SK-N-SH treated with all-trans-retinoic acid at 6 μM for 48 hours (cell line): ENCODE results near the gene MAPKAPK2.

Source experiments
- ATAC-seq: fragments of 200-7000 bp; cut with Tn5 transposase; 3 replicates; pipeline ENCODE4 v1.9.1; 2020; ENCODE audit warnings: mild to moderate bottlenecking, moderate library complexity
- ARNTL ChIP-seq: fragments of 450-650 bp; formaldehyde crosslinking; IDR thresholded peaks from 2 replicates; pipeline ENCODE4 v1.5.0; 2020; ENCODE audit warnings: low read depth, mild to moderate bottlenecking, moderate library complexity, borderline replicate concordance
- CSDC2 ChIP-seq: fragments of 250-450 bp; sonication (Bioruptor Pico); IDR thresholded peaks from 2 replicates; pipeline ENCODE4 v1.5.0; 2020; ENCODE audit warnings: mild to moderate bottlenecking, moderate library complexity
- ESRRG ChIP-seq: fragments of 250-450 bp; sonication (Bioruptor Pico); IDR thresholded peaks from 2 replicates; pipeline ENCODE4 v1.6.1; 2021; ENCODE audit warnings: mild to moderate bottlenecking
- GLIS3 ChIP-seq: fragments of 250-450 bp; sonication (Bioruptor Pico); IDR thresholded peaks from 2 replicates; pipeline ENCODE4 v1.5.0; 2020; ENCODE audit warnings: mild to moderate bottlenecking, moderate library complexity
- ISL1 ChIP-seq: fragments of 250-450 bp; sonication (Bioruptor Pico); IDR thresholded peaks from 2 replicates; pipeline ENCODE4 v2.1.2; 2022; ENCODE audit warnings: mild to moderate bottlenecking, moderate library complexity
- OSR1 ChIP-seq: fragments of 250-450 bp; sonication (Bioruptor Pico); IDR thresholded peaks from 2 replicates; pipeline ENCODE4 v1.8.0; 2022; ENCODE audit warnings: moderate library complexity, mild to moderate bottlenecking, inconsistent platforms
- POU6F1 ChIP-seq: fragments of 250-450 bp; sonication (Bioruptor Pico); IDR thresholded peaks from 2 replicates; pipeline ENCODE4 v1.8.0; 2021; ENCODE audit warnings: low read depth, mild to moderate bottlenecking, moderate library complexity, borderline replicate concordance
- PPARA ChIP-seq: fragments of 250-450 bp; sonication (Bioruptor Pico); IDR thresholded peaks from 2 replicates; pipeline ENCODE4 v1.5.0; 2020; ENCODE audit warnings: mild to moderate bottlenecking, borderline replicate concordance
- RARB ChIP-seq: fragments of 250-450 bp; sonication (Bioruptor Pico); IDR thresholded peaks from 2 replicates; pipeline ENCODE4 v1.8.0; 2021; ENCODE audit warnings: mild to moderate bottlenecking, moderate library complexity
- SNAI2 ChIP-seq: fragments of 250-450 bp; sonication (Bioruptor Pico); IDR thresholded peaks from 2 replicates; pipeline ENCODE4 v1.5.0; 2020; ENCODE audit warnings: mild to moderate bottlenecking, moderate library complexity
- TCF4 ChIP-seq: fragments of 250-450 bp; sonication (Bioruptor Pico); IDR thresholded peaks from 2 replicates; pipeline ENCODE4 v1.8.0; 2021; ENCODE audit warnings: mild to moderate bottlenecking, moderate library complexity, borderline replicate concordance
- TOX ChIP-seq: fragments of 250-450 bp; sonication (Bioruptor Pico); IDR thresholded peaks from 2 replicates; pipeline ENCODE4 v1.8.0; 2021; ENCODE audit warnings: mild to moderate bottlenecking, moderate library complexity, borderline replicate concordance
- ZC3H10 ChIP-seq: fragments of 250-450 bp; sonication (Bioruptor Pico); IDR thresholded peaks from 2 replicates; pipeline ENCODE4 v1.5.1; 2021; ENCODE audit warnings: mild to moderate bottlenecking, moderate library complexity
- ZFP3 ChIP-seq: fragments of 250-450 bp; sonication (Bioruptor Pico); IDR thresholded peaks from 2 replicates; pipeline ENCODE4 v1.5.0; 2020; ENCODE audit warnings: mild to moderate bottlenecking, moderate library complexity
- ZFP30 ChIP-seq: fragments of 450-650 bp; formaldehyde crosslinking; IDR thresholded peaks from 2 replicates; pipeline ENCODE4 v1.5.0; 2022; ENCODE audit warnings: mild to moderate bottlenecking, moderate library complexity
- ZNF565 ChIP-seq: fragments of 450-650 bp; formaldehyde crosslinking; conservative IDR thresholded peaks from 2 replicates; pipeline ENCODE4 v1.5.0; 2020; ENCODE audit warnings: low read depth, mild to moderate bottlenecking, moderate library complexity
- ZNF70 ChIP-seq: fragments of 450-650 bp; formaldehyde crosslinking; IDR thresholded peaks from 2 replicates; pipeline ENCODE4 v1.5.0; 2020; ENCODE audit warnings: mild to moderate bottlenecking, moderate library complexity
- ZNF8 ChIP-seq: fragments of 450-650 bp; formaldehyde crosslinking; IDR thresholded peaks from 2 replicates; pipeline ENCODE4 v1.5.0; 2020; ENCODE audit warnings: mild to moderate bottlenecking, moderate library complexity
- TF ChIP-seq, protein P1 (sequence below): fragments of 250-450 bp; sonication (Bioruptor Pico); IDR thresholded peaks from 2 replicates; pipeline ENCODE4 v1.5.0; 2020; ENCODE audit warnings: mild to moderate bottlenecking, moderate library complexity
- TF ChIP-seq, protein P2 (sequence below): fragments of 250-450 bp; sonication (Bioruptor Pico); IDR thresholded peaks from 2 replicates; pipeline ENCODE4 v1.5.1; 2021; ENCODE audit warnings: mild to moderate bottlenecking, moderate library complexity
- TF ChIP-seq, protein P3 (sequence below): fragments of 250-450 bp; sonication (Bioruptor Pico); IDR thresholded peaks from 2 replicates; pipeline ENCODE4 v1.5.1; 2020; ENCODE audit warnings: low read depth, mild to moderate bottlenecking, moderate library complexity

Gene MAPKAPK2

DNA sequence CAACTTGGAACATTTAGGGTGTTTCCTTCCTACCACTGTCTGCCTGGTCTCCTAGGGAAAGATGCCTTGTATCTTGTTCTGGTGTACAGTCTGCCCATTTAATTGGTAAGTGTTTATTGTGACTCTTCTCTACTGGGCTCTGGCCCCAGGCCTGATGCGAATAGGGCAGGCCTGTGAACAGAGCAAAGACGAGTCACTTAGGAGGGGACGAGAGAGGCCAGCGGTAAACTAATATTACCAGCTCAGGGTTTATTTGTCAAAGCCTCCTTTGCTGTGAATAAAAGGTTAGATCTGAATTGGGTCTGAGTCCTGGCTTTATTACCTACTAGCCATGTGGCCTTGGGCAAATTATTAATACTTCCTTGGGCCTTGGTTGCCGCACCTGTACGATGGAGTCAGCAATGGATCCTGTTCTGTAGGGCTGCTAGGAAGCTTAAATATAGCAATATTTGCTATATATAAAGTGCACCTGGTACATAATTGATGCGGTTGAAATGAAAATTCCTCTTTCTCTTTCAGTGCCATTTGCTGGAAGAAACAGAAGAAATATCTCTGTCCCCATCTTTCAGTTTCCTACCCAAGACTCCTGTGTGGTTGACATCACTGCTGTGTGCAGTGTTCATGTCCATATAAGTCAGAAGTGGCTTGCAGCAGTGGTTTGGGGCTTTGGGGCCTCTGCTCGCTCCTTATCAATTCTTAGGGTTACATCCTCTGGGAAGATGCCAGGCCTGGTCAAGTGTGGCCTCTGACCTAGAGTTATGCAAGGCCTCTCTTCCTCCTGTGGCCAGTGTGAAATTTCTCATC is 32.4 kb downstream of the MAPKAPK2 start:
- TF ChIP-seq ESRRG = no peak
- no peak for TF ChIP-seq ZNF565
- no peak for TF ChIP-seq ARNTL
- no peak for TF ChIP-seq OSR1 (CRISPR knock-in tag)
- TF ChIP-seq, protein P1, sequence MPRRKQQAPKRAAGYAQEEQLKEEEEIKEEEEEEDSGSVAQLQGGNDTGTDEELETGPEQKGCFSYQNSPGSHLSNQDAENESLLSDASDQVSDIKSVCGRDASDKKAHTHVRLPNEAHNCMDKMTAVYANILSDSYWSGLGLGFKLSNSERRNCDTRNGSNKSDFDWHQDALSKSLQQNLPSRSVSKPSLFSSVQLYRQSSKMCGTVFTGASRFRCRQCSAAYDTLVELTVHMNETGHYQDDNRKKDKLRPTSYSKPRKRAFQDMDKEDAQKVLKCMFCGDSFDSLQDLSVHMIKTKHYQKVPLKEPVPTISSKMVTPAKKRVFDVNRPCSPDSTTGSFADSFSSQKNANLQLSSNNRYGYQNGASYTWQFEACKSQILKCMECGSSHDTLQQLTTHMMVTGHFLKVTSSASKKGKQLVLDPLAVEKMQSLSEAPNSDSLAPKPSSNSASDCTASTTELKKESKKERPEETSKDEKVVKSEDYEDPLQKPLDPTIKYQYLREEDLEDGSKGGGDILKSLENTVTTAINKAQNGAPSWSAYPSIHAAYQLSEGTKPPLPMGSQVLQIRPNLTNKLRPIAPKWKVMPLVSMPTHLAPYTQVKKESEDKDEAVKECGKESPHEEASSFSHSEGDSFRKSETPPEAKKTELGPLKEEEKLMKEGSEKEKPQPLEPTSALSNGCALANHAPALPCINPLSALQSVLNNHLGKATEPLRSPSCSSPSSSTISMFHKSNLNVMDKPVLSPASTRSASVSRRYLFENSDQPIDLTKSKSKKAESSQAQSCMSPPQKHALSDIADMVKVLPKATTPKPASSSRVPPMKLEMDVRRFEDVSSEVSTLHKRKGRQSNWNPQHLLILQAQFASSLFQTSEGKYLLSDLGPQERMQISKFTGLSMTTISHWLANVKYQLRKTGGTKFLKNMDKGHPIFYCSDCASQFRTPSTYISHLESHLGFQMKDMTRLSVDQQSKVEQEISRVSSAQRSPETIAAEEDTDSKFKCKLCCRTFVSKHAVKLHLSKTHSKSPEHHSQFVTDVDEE (CRISPR knock-in tag) = no peak
- no peak for TF ChIP-seq ZNF8
- TF ChIP-seq TOX (CRISPR knock-in tag) = no peak
- no peak for TF ChIP-seq ZFP3 (CRISPR knock-in tag)
- ATAC-seq = no peak

- TF ChIP-seq, protein P2, sequence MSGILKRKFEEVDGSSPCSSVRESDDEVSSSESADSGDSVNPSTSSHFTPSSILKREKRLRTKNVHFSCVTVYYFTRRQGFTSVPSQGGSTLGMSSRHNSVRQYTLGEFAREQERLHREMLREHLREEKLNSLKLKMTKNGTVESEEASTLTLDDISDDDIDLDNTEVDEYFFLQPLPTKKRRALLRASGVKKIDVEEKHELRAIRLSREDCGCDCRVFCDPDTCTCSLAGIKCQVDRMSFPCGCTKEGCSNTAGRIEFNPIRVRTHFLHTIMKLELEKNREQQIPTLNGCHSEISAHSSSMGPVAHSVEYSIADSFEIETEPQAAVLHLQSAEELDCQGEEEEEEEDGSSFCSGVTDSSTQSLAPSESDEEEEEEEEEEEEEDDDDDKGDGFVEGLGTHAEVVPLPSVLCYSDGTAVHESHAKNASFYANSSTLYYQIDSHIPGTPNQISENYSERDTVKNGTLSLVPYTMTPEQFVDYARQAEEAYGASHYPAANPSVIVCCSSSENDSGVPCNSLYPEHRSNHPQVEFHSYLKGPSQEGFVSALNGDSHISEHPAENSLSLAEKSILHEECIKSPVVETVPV (CRISPR knock-in tag) = no peak
- TF ChIP-seq RARB (no peak), TCF4 (CRISPR knock-in tag) (no peak), GLIS3 (CRISPR knock-in tag) (no peak), SNAI2 (CRISPR knock-in tag) (no peak), ZFP3 (CRISPR knock-in tag) (no peak), CSDC2 (no peak), POU6F1 (no peak), ESRRG (no peak), PPARA (no peak), ARNTL (no peak), ZNF70 (no peak), ISL1 (CRISPR knock-in tag) (no peak), ZC3H10 (CRISPR knock-in tag) (no peak)
- TF ChIP-seq, protein P3, sequence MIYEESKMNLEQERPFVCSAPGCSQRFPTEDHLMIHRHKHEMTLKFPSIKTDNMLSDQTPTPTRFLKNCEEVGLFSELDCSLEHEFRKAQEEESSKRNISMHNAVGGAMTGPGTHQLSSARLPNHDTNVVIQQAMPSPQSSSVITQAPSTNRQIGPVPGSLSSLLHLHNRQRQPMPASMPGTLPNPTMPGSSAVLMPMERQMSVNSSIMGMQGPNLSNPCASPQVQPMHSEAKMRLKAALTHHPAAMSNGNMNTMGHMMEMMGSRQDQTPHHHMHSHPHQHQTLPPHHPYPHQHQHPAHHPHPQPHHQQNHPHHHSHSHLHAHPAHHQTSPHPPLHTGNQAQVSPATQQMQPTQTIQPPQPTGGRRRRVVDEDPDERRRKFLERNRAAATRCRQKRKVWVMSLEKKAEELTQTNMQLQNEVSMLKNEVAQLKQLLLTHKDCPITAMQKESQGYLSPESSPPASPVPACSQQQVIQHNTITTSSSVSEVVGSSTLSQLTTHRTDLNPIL (CRISPR knock-in tag) = no peak
- no peak for ATAC-seq
Measured at GRCh38 chr1:206717674-206717989, 32.9 kb downstream of the MAPKAPK2 start.

DNA sequence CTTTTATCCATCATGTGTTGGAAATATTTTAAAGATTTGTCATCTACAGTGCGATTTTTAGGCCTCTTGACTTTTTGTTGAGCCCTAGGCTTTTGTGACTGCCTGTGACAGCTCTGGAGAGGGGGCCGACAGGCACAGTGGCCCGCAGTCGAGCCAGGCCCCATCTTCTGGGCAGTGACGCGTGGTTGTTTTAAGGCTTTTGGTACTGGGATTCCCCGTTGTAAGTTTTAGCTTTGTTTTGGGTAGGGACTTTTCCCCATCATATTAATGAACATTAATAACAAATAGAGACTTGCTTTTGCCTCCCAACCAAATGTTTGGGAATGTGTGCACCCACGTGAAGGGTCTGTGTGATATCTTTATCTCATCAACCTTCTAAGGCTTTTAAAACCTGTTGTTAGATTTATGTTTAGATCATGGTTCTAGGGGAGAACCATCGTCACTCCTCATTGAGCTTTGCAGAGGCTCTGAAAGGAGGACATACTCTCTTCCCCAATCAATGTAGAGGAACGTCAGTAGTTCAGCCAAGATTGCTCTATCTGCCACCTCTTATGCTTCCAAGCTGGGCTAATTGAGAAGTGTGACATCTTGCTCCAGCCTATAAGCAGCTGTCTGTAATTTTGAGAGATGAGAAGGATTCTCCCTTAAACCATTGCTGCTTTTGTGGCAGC is 34.6 kb downstream of the MAPKAPK2 start:
- ATAC-seq = no peak
- TF ChIP-seq SNAI2 (CRISPR knock-in tag) (no peak), ZC3H10 (CRISPR knock-in tag) (no peak), TOX (CRISPR knock-in tag) (no peak), ZFP30 (CRISPR knock-in tag) (no peak), RARB (no peak), ZNF70 (no peak), ZNF8 (no peak)
- TF ChIP-seq, protein P2 (CRISPR knock-in tag) = no peak
